ENCODE measurements around the gene RANGRF. TPM values are rescaled to one million over a fixed set of nuclear protein-coding genes. Genes with fewer than 3 reads are reported as not detected.

RANGRF gene
- total RNA-seq, 4 donors from 2014 or later, result 18.9 to 30.2 (median 22.4) TPM

- H3K4me3 ChIP-seq (replicated peaks in 1 of 3), result no peak overlapping the region
- no peak for TF ChIP-seq CTCF (IDR thresholded peaks at IDR 0.05)
- TF ChIP-seq POLR2A (IDR thresholded peaks at IDR 0.05), result no peak
- no peak overlapping the region for H3K27ac ChIP-seq
- no peak for DNase-seq
- H3K27me3 ChIP-seq, result no peaks in the 10 kb centered on the region
- no peaks in the 10 kb centered on the region for H3K4me1 ChIP-seq
- intact Hi-C loops (cut with DNase I), result no loop called here
- 76 to 82% methylated on average over 4 of the region's 4 CpGs for WGBS, 2 donors
- no peaks in the 10 kb centered on the region for H3K36me3 ChIP-seq
- H3K9me3 ChIP-seq, result no peaks in the 10 kb centered on the region
These were observed 14.5 kb upstream of the RANGRF start for GRCh38 chr17:8273884-8274444.

- no peak overlapping the region for H3K27ac ChIP-seq
- 75 to 93% methylated on average over 5 of the region's 5 CpGs for WGBS, 2 donors
- no peaks in the 10 kb centered on the region for H3K9me3 ChIP-seq
- H3K4me3 ChIP-seq (replicated peaks in 1 of 3), result no peak overlapping the region
- intact Hi-C loops (cut with DNase I), result no loop called here
- H3K27me3 ChIP-seq, result no peaks in the 10 kb centered on the region
- no peaks in the 10 kb centered on the region for H3K36me3 ChIP-seq
- no peaks in the 10 kb centered on the region for H3K4me1 ChIP-seq
- TF ChIP-seq POLR2A (IDR thresholded peaks at IDR 0.05), result no peak
- DNase-seq, result no peak
These were observed 13.7 kb upstream of the RANGRF start for GRCh38 chr17:8274816-8275215.

GRCh38 chr17:8275421-8276290, 12.8 kb upstream of the RANGRF start:
- intact Hi-C loops (cut with DNase I), result no loop called here
- no peaks in the 10 kb centered on the region for H3K9me3 ChIP-seq

GRCh38 chr17:8277317-8277716, 11.2 kb upstream of the RANGRF start:
- Histone ChIP-seq H3K36me3 (no peaks in the 10 kb centered on the region), H3K9me3 (no peaks in the 10 kb centered on the region), H3K27me3 (no peaks in the 10 kb centered on the region), H3K4me3 (replicated peaks in 1 of 3) (no peak overlapping the region), H3K27ac (no peak overlapping the region), H3K4me1 (peaks cover 4 to 7% of the 10 kb centered on the region in 2 donors)
- 75 to 85% methylated on average over 7 of the region's 7 CpGs for whole genome bisulfite sequencing, 2 donors
- no peak for DNase-seq
- intact Hi-C loops (cut with DNase I), result no loop called here
- TF ChIP-seq CTCF (IDR thresholded peaks at IDR 0.05), result no peak
- TF ChIP-seq POLR2A (IDR thresholded peaks at IDR 0.05), result no peak

More at GRCh38 chr17:8275421-8276290, 12.8 kb upstream of the RANGRF start:
- DNase-seq, result no peak
- Histone ChIP-seq H3K4me3 (replicated peaks in 1 of 3) (no peak overlapping the region), H3K36me3 (no peaks in the 10 kb centered on the region), H3K27me3 (no peaks in the 10 kb centered on the region), H3K4me1 (peaks cover under 1% of the 10 kb centered on the region in 2 donors), H3K27ac (no peak overlapping the region)
- no peak for TF ChIP-seq POLR2A (IDR thresholded peaks at IDR 0.05)
- TF ChIP-seq CTCF (IDR thresholded peaks at IDR 0.05), result no peak
- WGBS, 2 donors, result 84 to 85% methylated on average over 6 of the region's 9 CpGs

GRCh38 chr17:8282345-8282744, 6.1 kb upstream of the RANGRF start:
- no peak for DNase-seq
- H3K27me3 ChIP-seq, result no peaks in the 10 kb centered on the region
- H3K9me3 ChIP-seq, result no peaks in the 10 kb centered on the region
- H3K36me3 ChIP-seq, result no peaks in the 10 kb centered on the region
- intact Hi-C loops (cut with DNase I), result no loop called here
- WGBS, 2 donors, result 59 to 82% methylated on average over 3 of the region's 3 CpGs
- H3K4me1 ChIP-seq, result peaks cover 12 to 24% of the 10 kb centered on the region in 2 donors
- TF ChIP-seq CTCF (IDR thresholded peaks at IDR 0.05), result no peak
- H3K27ac ChIP-seq, result no peak overlapping the region
- no peak overlapping the region for H3K4me3 ChIP-seq (replicated peaks in 1 of 3)
